Type B pancreatic cell (in vitro differentiated cells): ENCODE measurements around the gene FAM120B. TPM values are rescaled to one million over a fixed set of nuclear protein-coding genes. Genes with fewer than 3 reads are reported as not detected.

Experiments
- DNase-seq: peaks from one replicate; pipeline ENCODE4 v3.0.0; 2021; ENCODE audit warnings: mixed read lengths; ENCODE audit not compliant: unreplicated experiment; ENCODE audit errors: extremely low spot score
- H3K27ac Mint-ChIP-seq: 2 replicates; pipeline ENCODE4 v1.8.0; 2021; ENCODE audit warnings: mild to moderate bottlenecking, mixed read lengths
- H3K27me3 Mint-ChIP-seq: 2 replicates; pipeline ENCODE4 v1.8.0; 2021; ENCODE audit warnings: mixed read lengths
- H3K36me3 Mint-ChIP-seq: 2 replicates; pipeline ENCODE4 v1.8.0; 2021; ENCODE audit warnings: mixed read lengths
- H3K4me1 Mint-ChIP-seq: one replicate; pipeline ENCODE4 v1.8.0; 2021; ENCODE audit warnings: mixed read lengths; ENCODE audit not compliant: unreplicated experiment
- H3K4me3 Mint-ChIP-seq: 2 replicates; pipeline ENCODE4 v1.8.0; 2021; ENCODE audit warnings: mild to moderate bottlenecking, mixed read lengths
- H3K9me3 Mint-ChIP-seq: 2 replicates; pipeline ENCODE4 v1.8.0; 2021; ENCODE audit warnings: mixed read lengths
- total RNA-seq: library from RNA; stranded (reverse); gene quantifications from 2 replicates; pipeline ENCODE4 v1.2.1, GENCODE V29; 2021; ENCODE audit warnings: low replicate concordance
- TF ChIP-seq, protein P1 (sequence below): fragments of 200-600 bp; sonication (generic); conservative IDR thresholded peaks from 2 replicates; pipeline ENCODE4 v1.5.0; 2021; ENCODE audit warnings: antibody characterized with exemption, mild to moderate bottlenecking

Gene FAM120B
- total RNA-seq, 1 donor from 2014 or later, result 40.5 TPM

DNA sequence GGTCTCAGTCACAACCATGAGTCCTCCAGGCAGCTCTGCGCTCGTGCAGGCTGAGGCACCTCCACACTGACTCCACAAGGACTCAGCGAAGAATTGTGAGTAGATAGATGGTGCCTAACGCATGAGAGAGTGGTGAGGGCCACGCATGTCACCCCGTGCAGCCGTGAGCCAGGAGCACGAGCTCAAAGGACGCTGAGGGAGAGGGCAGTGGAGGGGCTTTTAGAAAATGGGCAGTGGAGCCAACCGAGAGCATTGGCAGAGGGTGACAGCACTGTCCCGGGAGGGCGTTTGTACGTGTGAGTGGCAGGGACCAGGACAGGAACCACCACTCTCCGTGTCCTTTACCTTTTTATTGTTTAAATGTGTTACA is 141.0 kb downstream of the FAM120B start:
- Mint-ChIP-seq H3K4me1 (peaks cover 14% of the 10 kb centered on the region), H3K27ac (no peak overlapping the region), H3K27me3 (peaks cover 2% of the 10 kb centered on the region), H3K4me3 (no peak overlapping the region), H3K9me3 (no peaks in the 10 kb centered on the region), H3K36me3 (no peaks in the 10 kb centered on the region)
- DNase-seq, result no peak
- TF ChIP-seq, protein P1, sequence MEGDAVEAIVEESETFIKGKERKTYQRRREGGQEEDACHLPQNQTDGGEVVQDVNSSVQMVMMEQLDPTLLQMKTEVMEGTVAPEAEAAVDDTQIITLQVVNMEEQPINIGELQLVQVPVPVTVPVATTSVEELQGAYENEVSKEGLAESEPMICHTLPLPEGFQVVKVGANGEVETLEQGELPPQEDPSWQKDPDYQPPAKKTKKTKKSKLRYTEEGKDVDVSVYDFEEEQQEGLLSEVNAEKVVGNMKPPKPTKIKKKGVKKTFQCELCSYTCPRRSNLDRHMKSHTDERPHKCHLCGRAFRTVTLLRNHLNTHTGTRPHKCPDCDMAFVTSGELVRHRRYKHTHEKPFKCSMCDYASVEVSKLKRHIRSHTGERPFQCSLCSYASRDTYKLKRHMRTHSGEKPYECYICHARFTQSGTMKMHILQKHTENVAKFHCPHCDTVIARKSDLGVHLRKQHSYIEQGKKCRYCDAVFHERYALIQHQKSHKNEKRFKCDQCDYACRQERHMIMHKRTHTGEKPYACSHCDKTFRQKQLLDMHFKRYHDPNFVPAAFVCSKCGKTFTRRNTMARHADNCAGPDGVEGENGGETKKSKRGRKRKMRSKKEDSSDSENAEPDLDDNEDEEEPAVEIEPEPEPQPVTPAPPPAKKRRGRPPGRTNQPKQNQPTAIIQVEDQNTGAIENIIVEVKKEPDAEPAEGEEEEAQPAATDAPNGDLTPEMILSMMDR, result no peak

DNA sequence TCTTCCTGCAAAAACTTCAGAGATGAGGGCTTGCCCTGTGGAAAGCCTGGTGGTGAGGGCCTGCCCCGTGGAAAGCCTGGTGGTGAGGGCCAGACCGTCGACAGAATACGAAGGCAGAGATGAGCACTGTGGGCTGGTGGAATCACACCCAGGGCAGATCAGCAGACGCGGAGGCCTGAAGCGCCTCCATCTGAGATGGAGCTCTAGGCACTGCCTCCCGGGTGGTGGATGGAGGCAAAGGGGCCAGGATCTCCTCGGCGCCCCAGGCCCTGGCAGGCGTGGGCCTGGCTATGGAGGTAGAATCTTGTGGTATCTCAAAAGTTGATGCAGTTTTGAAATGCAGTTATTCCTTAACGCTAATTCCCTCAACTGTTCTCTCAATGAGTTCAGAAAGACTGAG is 141.8 kb downstream of the FAM120B start:
- Mint-ChIP-seq H3K9me3 (no peaks in the 10 kb centered on the region), H3K4me3 (no peak overlapping the region), H3K36me3 (no peaks in the 10 kb centered on the region), H3K4me1 (peaks cover 21% of the 10 kb centered on the region), H3K27me3 (peaks cover 2% of the 10 kb centered on the region), H3K27ac (no peak overlapping the region)
- no peak for DNase-seq
- TF ChIP-seq, protein P1, result no peak

DNA sequence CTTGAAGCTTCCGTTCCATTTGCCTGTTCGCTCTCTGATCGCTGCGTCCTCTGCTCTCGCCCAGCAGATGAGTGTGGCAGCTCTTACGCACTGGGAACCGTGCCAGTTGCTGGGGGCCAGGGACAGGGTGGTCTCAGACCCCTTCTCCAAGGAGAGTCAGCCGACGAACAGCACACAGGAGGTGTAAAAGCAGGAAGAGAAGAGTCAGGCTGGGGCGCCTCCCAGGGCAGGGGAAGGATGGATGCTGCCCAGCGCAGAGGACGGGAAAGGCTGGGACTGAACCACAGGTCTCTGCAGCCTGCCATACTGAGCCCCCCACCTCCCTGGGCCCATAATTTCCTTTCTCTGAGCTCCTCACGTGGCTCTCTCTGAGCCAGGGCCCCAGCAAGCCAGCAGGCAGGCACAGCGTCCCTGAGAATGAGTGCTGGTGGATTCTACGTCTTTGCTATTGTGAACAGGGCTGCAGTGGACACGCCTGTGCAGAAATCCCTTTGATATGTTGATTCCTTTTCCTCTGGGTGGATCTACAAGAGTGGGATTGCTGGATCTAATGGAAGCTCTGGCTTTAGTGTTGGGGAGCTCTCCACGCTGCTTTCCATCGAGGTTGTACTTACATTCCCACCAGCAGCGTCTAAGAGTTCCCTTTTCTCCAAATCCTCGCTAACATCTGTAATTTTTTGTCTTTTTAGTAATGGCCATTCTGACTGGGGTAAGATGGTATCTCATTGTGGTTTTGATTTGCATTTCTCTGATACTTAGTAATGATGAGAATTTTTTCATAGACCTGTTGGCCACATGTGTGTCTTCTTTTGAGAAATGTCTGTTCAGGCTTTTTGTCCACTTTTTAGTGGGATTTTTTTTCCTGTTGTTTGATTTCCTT is 142.4 kb downstream of the FAM120B start:
- peaks cover 28% of the 10 kb centered on the region for H3K4me1 Mint-ChIP-seq
- H3K9me3 Mint-ChIP-seq, result no peaks in the 10 kb centered on the region
- TF ChIP-seq, protein P1, result no peak
- no peak overlapping the region for H3K4me3 Mint-ChIP-seq
- no peaks in the 10 kb centered on the region for H3K36me3 Mint-ChIP-seq
- peaks cover 2% of the 10 kb centered on the region for H3K27me3 Mint-ChIP-seq
- H3K27ac Mint-ChIP-seq, result no peak overlapping the region
- DNase-seq, result no peak

DNA sequence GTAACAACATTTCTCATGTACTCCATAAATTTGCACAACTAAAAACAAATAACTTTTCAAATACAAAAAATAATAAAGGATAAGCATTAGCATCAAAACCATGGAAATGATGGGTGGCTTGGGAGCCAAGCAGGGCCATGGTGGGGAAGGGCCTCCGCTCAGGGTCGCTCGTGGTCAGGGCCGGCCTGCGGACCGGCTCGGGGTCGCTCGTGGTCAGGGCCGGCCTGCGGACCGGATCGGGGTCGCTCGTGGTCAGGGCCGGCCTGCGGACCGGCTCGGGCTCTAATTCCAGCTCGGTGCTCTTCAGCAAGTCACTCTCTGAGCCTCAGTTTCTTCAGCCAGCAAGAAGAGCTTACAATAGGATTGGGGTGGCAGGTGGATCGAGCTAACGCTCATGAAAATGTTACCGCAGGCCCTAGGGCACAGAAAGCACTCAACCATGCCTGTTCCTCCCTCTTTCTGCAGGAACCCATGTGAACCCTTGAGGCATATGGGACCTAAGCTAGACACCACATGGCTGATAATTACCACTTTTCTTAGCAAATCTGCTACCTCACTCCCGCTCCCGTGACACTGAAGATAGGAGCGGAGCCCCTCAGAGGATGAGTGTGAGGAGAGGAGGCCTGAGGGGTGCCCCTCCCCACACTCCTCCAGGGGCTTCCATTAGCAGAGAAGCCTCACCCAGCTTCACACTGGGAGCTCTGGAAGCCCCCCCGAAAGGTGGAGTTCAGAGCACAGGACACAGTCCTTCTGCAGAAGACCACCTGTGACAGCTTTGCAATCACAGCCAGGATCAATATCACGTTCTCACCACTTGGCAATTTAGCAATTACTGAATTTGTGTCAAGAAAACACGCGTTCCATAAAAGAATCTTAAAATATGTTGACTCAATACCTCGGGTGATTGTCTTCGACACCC is 143.5 kb downstream of the FAM120B start:
- DNase-seq, result peak; percentile 78
- H3K27ac Mint-ChIP-seq, result no peak overlapping the region
- TF ChIP-seq, protein P1, result no peak
- no peaks in the 10 kb centered on the region for H3K9me3 Mint-ChIP-seq
- H3K27me3 Mint-ChIP-seq, result peaks cover 5% of the 10 kb centered on the region
- H3K36me3 Mint-ChIP-seq, result no peaks in the 10 kb centered on the region
- H3K4me3 Mint-ChIP-seq, result no peak overlapping the region
- peaks cover 37% of the 10 kb centered on the region for H3K4me1 Mint-ChIP-seq

DNA sequence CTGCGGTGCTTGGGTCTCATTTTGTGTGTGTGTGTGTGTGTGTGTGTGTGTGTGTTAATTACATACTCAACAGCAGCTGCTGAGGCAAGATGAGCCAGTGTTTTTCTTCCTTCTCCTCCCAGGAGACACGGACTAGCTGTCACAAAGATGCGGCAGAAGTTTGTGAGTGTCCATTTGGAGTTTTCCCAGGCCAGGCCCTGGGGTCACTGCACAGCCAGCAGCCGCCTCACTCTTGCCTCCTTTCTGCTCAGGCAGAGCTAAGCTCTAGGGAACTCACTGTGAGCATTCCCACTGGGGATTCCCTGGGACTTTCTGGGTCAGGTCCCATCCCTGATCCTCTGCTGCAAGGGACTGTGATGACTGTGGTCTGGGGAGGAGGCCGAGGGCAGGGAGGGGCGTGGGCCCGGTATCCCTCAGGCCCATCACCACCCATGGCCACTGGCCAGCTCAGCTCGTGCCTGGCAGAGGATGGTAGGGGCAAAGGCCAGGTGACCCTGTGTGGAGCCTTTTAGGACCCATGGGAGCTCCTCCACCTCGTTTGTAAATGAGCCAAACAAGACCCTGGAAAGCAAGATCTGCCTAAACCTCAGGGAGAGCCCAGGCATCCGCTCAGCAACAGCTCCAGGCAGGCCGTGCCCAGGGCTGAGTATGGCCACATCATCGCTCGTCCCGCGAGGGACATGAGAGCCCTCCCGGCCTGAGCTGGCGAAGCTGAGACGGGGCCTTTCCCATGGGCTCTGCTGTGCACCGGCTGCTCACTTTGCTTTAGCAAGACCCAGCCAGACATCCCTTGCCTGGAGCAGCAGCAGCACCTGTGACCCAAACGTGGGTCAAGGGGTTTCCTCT is 144.6 kb downstream of the FAM120B start:
- no peak overlapping the region for H3K27ac Mint-ChIP-seq
- H3K4me3 Mint-ChIP-seq, result no peak overlapping the region
- H3K4me1 Mint-ChIP-seq, result peaks cover 37% of the 10 kb centered on the region
- TF ChIP-seq, protein P1, result no peak
- H3K27me3 Mint-ChIP-seq, result peaks cover 5% of the 10 kb centered on the region
- no peaks in the 10 kb centered on the region for H3K9me3 Mint-ChIP-seq
- DNase-seq, result peak; percentile 62
- H3K36me3 Mint-ChIP-seq, result no peaks in the 10 kb centered on the region
